Measurements from ENCODE around the gene MLC1.

DNA sequence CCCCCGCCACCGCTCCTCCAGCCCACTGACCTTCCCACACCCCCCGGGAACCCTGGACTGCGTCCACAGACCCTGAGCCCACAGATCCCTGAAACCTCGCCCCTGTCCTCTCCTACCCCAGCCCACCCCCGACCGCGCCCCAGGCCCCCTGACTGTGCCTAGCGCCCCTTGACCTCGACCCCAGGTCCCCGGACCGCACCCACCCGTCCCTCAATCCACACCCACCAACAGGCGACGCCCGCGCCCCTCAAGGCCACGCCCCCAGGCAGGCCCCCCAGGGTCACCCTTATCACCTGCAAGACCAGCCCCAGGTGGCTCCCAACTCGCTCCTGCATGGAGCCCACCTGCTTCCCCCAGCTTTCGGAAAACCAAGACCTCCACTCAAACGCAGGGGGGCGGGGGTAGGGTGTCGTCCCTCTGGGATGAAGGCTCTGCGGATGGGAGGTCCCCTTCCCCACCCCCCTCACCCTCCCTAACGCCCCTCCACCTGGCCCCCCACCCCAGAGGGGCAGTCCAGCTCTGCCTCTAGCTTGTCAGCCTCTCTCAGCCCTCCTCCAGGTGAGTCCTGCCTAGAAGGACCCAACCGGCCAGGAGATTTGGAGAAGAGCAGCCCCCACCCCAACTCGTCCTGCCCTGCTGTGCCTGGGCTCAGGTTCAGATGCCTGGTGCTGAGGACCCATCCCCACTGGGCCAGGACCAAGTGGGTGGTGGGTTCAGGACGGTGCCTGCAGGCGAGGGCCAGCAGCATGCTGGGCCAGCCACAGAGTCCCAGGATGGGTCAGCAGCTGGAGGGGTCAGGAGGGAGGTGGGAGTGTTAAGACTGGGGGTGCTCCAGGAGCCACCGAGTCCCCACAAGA is 69.5 kb downstream of the MLC1 start:
- TF ChIP-seq, protein P1, sequence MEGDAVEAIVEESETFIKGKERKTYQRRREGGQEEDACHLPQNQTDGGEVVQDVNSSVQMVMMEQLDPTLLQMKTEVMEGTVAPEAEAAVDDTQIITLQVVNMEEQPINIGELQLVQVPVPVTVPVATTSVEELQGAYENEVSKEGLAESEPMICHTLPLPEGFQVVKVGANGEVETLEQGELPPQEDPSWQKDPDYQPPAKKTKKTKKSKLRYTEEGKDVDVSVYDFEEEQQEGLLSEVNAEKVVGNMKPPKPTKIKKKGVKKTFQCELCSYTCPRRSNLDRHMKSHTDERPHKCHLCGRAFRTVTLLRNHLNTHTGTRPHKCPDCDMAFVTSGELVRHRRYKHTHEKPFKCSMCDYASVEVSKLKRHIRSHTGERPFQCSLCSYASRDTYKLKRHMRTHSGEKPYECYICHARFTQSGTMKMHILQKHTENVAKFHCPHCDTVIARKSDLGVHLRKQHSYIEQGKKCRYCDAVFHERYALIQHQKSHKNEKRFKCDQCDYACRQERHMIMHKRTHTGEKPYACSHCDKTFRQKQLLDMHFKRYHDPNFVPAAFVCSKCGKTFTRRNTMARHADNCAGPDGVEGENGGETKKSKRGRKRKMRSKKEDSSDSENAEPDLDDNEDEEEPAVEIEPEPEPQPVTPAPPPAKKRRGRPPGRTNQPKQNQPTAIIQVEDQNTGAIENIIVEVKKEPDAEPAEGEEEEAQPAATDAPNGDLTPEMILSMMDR (IDR thresholded peaks at IDR 0.05): no peak
- TF ChIP-seq POLR2A (IDR thresholded peaks at IDR 0.05) (no peak), POLR2AphosphoS5 (IDR thresholded peaks at IDR 0.05) (no peak), EP300 (IDR thresholded peaks at IDR 0.05) (no peak)

All from gastroesophageal sphincter (tissue), 3 donors.